Activated CD4-positive, alpha-beta memory T cell treated with anti-CD3 and anti-CD28 coated beads for 36 hours (primary cell): ENCODE results near the gene TFG. TPM values are rescaled to one million over a fixed set of nuclear protein-coding genes. Genes with fewer than 3 reads are reported as not detected.
"Not testable (repeated sequence)": the region's sequence is repeated elsewhere in the genome, so short reads cannot be mapped to it uniquely, and the experiment has no call there.

Experiments
- CTCF ChIA-PET: fragments of 350-600 bp; sonication (Branson Sonifier 250); formaldehyde crosslinking; loops from one replicate; lab custom pipeline; 2021; ENCODE audit warnings: antibody characterized with exemption, inconsistent platforms; lab: Charles Lee
- POLR2A ChIA-PET: fragments of 350-600 bp; sonication (Branson Sonifier 250); formaldehyde crosslinking; loops from one replicate; lab custom pipeline; 2021; ENCODE audit warnings: antibody characterized with exemption; lab: Charles Lee
- DNase-seq: peaks from one replicate; pipeline ENCODE4 v3.0.0-alpha.2; 2020
- H3K27ac Mint-ChIP-seq: one replicate; pipeline ENCODE4 v1.8.0; 2021; ENCODE audit warnings: mixed read lengths
- H3K27me3 Mint-ChIP-seq: one replicate; pipeline ENCODE4 v1.8.0; 2021; ENCODE audit warnings: mixed read lengths
- H3K36me3 Mint-ChIP-seq: one replicate; pipeline ENCODE4 v1.8.0; 2021; ENCODE audit warnings: mixed read lengths
- H3K4me1 Mint-ChIP-seq: one replicate; pipeline ENCODE4 v1.8.0; 2021; ENCODE audit warnings: low read depth, mixed read lengths
- H3K4me3 Mint-ChIP-seq: one replicate; pipeline ENCODE4 v1.8.0; 2021; ENCODE audit warnings: mild to moderate bottlenecking, mixed read lengths
- H3K9me3 Mint-ChIP-seq: one replicate; pipeline ENCODE4 v1.8.0; 2021; ENCODE audit warnings: mixed read lengths
- intact Hi-C: fragments of 100-400 bp; cut with micrococcal nuclease; formaldehyde crosslinking; loops from one replicate; pipeline ENCODE4 v1.15.1; 2023
- total RNA-seq, 2 experiments: library from RNA; stranded (reverse); gene quantifications; one replicate each; pipeline ENCODE4 v1.2.3, GENCODE V29; 2021

TFG gene
- total RNA-seq = 10 to 100 TPM; 55.5 to 60.3 TPM

DNA sequence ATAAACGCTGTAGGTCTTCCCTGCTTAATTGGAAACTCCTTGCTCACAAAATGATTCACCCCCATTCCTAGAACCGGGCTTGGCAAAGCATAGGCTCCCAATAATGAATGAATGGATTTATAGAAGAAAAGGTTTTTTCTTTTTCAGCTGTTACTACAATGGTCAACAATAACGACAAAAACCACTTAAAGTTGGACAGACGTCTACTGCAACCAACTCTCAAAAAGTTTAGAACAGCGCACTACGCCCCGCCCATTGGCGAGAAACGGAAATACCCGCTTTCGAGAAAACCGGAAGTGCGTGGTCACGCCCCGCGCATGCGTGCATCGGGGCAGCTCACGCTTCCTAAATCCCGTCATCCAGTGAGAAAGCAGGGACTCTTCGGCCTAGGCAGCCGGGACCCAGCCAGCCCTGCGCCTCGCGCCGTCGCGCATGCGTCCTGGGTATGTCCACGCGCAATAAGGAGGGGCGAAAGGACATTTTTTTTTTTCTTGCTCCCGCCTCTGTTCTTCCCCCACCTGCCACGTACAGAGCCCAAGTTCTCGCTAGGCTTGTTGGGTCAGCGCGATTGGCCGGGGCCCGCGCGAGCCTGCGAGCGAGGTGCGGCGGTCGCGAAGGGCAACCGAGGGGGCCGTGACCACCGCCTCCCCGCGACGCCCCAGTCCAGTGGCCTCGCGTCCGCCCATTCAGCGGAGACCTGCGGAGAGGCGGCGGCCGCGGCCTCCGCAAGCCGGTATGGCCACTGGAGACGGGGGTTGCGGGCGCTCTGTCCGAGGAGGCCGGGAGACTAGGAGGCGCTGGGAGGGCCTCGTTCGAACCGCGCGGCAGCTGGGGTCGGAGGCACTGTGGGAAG is at the start of gene TFG:
Gene TFG (plus strand): TSS at position 506 of the 853 bp plus-strand sequence. CDS start 4,192 bp downstream, outside the sequence.
- peaks cover 2% of the 10 kb centered on the region for H3K9me3 Mint-ChIP-seq
- peaks cover 9% of the 10 kb centered on the region for H3K27me3 Mint-ChIP-seq
- peaks cover 40% of the 10 kb centered on the region for H3K4me1 Mint-ChIP-seq
- H3K36me3 Mint-ChIP-seq = peaks cover 26% of the 10 kb centered on the region
- H3K4me3 Mint-ChIP-seq = peak within 1 kb of the TSS; percentile 81
- peak; percentile 98 for DNase-seq
- ChIA-PET CTCF (interaction anchor here (1.0 to 1.5 kb wide), 3 partner anchors 58 to 247 kb away, joined by 3 to 6 read pairs (median 5); no protein-coding TSS in a partner anchor), POLR2A (interaction anchor here (0.6 to 2.8 kb wide), 5 partner anchors 13 to 976 kb away, joined by 3 to 17 read pairs (median 3); partner anchors contain the start of genes LNP1 and TOMM70)
- intact Hi-C loops = loop anchor here (1.0 to 10.0 kb wide), 8 partner anchors 44 to 968 kb away; partner anchors contain the start of genes LNP1, NIT2, TBC1D23 and TOMM70
- H3K27ac Mint-ChIP-seq = peak within 1 kb of the TSS; percentile 95

DNA sequence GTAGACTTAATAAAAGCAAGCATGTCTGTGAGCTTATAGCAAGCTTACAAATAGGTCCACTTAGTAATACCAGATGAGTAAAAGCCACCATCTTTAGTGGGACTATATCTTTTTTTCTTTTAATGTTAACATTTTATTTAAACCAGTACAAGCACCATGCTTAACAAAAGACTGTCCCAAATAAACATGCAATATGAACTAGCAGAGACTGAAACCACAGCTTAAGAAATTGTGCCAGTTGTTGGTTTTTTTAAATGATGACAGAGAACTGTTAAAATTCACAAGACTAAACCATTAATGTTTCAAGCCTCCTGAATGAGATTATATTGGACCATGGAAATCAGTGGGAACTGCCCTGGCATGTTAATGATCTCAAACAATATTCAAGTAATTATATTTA is 48.0 kb upstream of the TFG start:
- intact Hi-C loops, H3K4me3 Mint-ChIP-seq, POLR2A ChIA-PET: not testable (repeated sequence)

DNA sequence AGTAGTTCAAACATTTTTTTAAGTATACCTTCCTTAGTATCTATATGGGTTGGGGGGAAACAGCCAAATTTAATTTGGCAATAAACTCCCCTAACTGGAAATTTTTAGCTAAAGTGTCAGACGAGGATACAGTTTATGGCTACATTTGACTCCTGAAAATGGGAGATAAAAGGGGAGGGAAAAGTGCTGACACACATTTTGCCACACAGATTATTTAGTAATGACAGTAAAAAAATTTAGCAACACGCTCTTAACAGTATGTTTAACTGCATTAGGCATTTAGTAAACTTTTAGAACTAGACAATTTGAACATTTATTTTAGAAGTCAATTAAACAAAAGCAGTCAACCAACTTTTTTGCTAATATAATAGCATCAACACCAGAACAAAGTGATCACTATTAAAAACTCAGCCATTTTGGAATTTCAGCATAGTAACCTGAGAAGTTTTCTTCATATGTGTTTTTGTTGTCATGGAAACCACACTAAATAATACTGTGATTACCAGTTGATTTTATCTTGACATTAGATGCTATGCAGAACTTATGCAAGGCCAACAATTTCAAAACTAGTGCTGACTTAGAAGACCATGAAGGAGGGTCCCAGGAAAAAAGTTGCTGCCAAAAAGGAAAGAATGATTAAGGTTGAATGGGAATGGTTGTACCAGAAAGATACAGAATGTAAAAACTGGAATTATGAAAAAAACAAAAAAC is 47.0 kb upstream of the TFG start:
- Mint-ChIP-seq H3K9me3 (no peaks in the 10 kb centered on the region), H3K27ac (no peak overlapping the region), H3K36me3 (no peaks in the 10 kb centered on the region), H3K27me3 (no peaks in the 10 kb centered on the region), H3K4me3 (no peak overlapping the region), H3K4me1 (peaks cover 21% of the 10 kb centered on the region)
- CTCF ChIA-PET = no interaction called here
- intact Hi-C loops = no loop called here
- no peak for DNase-seq
- POLR2A ChIA-PET = no interaction called here

More for the DNA sequence above, 48.0 kb upstream of the TFG start:
- H3K27ac Mint-ChIP-seq, CTCF ChIA-PET, H3K9me3 Mint-ChIP-seq, H3K36me3 Mint-ChIP-seq, H3K27me3 Mint-ChIP-seq, DNase-seq: not testable (repeated sequence)
- H3K4me1 Mint-ChIP-seq = peaks cover 21% of the 10 kb centered on the region

DNA sequence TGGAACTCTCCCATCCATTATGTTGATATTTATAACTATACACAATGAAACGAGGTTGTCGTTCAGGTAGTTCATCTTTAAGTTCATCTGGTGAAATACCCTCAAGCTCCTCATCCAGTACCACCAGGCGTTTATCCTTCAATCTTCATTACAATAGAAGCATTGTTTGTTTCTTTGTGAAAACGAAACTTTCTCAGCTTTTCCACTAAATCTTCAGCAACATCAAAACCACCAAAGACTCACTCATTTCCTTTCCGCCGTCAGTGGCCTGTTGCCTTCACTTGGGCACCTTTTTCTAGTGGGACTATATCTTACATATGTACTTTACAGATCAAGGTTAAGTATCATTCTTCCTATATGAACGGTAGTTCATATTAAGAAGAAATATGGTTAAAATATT is 44.1 kb upstream of the TFG start:
- Mint-ChIP-seq H3K4me1 (peaks cover 21% of the 10 kb centered on the region), H3K4me3 (peak overlapping the region; percentile 21), H3K27ac (peak overlapping the region; percentile 45), H3K9me3 (peaks cover 4% of the 10 kb centered on the region), H3K36me3 (no peaks in the 10 kb centered on the region), H3K27me3 (no peaks in the 10 kb centered on the region)
- ChIA-PET CTCF (no interaction called here), POLR2A (interaction anchor here (1.2 kb wide), 1 partner anchor 20 kb away, joined by 3 read pairs; no protein-coding TSS in a partner anchor)
- DNase-seq = peak; percentile 57
- intact Hi-C loops = loop anchor here (1.0 kb wide), 2 partner anchors 14 to 44 kb away; partner anchors contain the start of gene TFG

DNA sequence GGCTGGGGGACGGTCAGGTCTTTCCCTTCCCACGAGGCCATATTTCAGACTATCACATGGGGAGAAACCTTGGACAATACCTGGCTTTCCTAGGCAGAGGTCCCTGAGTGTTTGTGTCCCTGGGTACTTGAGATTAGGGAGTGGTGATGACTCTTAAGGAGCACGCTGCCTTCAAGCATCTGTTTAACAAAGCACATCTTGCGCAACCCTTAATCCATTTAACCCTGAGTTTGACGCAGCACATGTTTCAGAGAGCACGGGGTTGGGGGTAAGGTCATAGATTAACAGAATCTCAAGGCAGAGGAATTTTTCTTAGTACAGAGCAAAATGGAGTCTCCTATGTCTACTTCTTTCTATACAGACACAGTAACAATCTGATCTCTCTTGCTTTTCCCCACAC is 42.6 kb upstream of the TFG start:
- H3K27ac Mint-ChIP-seq, H3K27me3 Mint-ChIP-seq, H3K36me3 Mint-ChIP-seq, H3K4me3 Mint-ChIP-seq, DNase-seq, intact Hi-C loops, POLR2A ChIA-PET, CTCF ChIA-PET: not testable (repeated sequence)
- Mint-ChIP-seq H3K9me3 (peaks cover 17% of the 10 kb centered on the region), H3K4me1 (peaks cover 21% of the 10 kb centered on the region)

DNA sequence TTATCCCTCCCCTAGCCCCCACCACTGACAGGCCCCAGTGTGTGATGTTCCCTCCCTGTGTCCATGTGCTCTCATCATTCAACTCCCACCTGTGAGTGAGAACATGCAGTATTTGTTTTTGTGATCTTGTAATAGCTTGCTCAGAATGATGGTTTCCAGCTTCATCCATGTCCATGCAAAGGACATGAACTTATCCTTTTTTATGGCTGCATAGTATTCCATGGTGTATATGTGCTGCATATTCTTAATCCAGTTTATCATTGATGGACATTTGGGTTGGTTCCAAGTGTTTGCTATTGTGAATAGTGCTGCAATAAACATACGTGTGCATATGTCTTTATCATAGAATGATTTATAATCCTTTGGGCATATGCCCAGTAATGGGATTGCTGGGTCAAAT is 42.0 kb upstream of the TFG start:
- intact Hi-C loops, DNase-seq, POLR2A ChIA-PET, H3K27ac Mint-ChIP-seq, CTCF ChIA-PET, H3K4me3 Mint-ChIP-seq, H3K36me3 Mint-ChIP-seq, H3K27me3 Mint-ChIP-seq: not testable (repeated sequence)
- Mint-ChIP-seq H3K4me1 (peaks cover 21% of the 10 kb centered on the region), H3K9me3 (peaks cover 17% of the 10 kb centered on the region)

DNA sequence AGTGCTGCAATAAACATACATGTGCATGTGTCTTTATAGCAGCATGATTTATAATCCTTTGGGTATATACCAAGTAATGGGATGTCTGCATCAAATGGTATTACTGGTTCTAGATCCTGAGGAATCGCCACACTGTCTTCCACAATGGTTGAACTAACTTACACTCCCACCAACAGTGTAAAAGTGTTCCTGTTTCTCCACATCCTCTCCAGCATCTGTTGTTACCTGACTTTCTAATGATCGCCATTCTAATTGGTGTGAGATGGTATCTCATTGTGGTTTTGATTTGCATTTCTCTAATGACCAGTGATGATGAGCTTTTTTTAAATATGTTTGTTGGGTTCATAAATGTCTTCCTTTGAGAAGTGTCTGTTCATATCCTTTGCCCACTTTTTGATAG is 38.3 kb upstream of the TFG start:
- DNase-seq, H3K36me3 Mint-ChIP-seq, POLR2A ChIA-PET, CTCF ChIA-PET, H3K4me3 Mint-ChIP-seq, H3K4me1 Mint-ChIP-seq, intact Hi-C loops, H3K27ac Mint-ChIP-seq, H3K27me3 Mint-ChIP-seq: not testable (repeated sequence)
- H3K9me3 Mint-ChIP-seq = peaks cover 17% of the 10 kb centered on the region

DNA sequence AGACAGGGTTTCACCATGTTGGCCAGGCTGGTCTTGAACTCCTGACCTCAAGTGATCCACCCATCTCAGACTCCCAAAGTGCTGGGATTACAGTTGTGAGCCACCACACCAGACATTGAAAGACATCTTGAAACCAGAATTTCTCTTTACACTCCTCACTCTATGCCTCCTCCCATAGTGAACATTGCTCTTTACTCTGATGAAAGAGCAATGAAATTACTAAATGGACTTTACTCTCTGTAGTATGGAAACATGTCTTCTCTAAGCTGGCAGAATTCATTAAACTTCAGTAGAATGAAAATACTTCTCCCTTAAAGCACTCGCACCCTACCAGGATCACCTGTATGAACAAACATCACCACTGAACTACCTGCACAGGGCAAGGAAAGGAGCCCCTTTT is 27.8 kb upstream of the TFG start:
- Mint-ChIP-seq H3K27ac (no peak overlapping the region), H3K4me1 (no peaks in the 10 kb centered on the region), H3K36me3 (no peaks in the 10 kb centered on the region), H3K4me3 (no peak overlapping the region), H3K27me3 (peaks cover 2% of the 10 kb centered on the region), H3K9me3 (no peaks in the 10 kb centered on the region)
- ChIA-PET CTCF (no interaction called here), POLR2A (no interaction called here)
- intact Hi-C loops = no loop called here
- no peak for DNase-seq

DNA sequence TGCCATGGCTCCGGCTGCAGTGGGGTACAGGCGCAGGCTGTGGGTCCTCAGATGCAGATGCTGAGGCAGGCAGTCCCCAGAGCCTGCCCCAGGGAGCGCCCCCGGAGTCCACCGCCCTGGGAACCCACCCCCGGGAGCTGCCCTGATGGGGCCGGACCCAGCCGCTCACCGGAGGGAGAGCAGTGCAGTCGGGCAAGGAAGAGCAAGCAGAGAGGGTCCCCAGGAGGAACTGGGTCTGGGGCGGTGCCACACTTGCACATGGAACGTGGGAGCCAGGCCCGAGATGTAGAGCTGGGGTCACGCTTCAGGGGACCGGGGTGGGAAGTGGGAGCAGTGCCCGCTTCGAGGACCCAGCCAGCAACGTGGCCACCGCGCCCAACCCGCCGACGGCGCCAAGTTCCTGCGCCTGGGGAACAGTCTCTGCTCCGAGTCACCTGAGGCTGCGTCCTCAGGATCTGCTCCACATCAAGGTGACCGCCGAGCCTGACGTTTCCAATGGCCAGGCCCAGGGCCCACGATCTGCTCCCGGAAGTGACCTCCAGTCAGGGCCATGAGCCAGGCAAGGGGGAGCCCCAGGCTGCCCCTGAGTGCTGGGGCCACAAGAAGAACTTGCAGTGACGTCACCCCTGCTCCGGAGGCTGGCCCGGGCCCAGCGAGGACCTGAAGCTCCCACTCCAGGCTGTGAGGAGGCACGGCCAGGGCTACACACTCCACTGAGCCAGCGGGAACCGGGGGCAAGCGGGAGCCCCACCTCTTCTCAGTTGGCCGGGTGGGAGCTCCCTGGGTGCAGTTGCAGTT is 27.0 kb upstream of the TFG start:
- Mint-ChIP-seq H3K9me3 (no peaks in the 10 kb centered on the region), H3K4me1 (no peaks in the 10 kb centered on the region), H3K36me3 (no peaks in the 10 kb centered on the region), H3K27me3 (no peaks in the 10 kb centered on the region), H3K4me3 (no peak overlapping the region), H3K27ac (no peak overlapping the region)
- intact Hi-C loops = no loop called here
- ChIA-PET CTCF (no interaction called here), POLR2A (no interaction called here)
- DNase-seq = no peak

DNA sequence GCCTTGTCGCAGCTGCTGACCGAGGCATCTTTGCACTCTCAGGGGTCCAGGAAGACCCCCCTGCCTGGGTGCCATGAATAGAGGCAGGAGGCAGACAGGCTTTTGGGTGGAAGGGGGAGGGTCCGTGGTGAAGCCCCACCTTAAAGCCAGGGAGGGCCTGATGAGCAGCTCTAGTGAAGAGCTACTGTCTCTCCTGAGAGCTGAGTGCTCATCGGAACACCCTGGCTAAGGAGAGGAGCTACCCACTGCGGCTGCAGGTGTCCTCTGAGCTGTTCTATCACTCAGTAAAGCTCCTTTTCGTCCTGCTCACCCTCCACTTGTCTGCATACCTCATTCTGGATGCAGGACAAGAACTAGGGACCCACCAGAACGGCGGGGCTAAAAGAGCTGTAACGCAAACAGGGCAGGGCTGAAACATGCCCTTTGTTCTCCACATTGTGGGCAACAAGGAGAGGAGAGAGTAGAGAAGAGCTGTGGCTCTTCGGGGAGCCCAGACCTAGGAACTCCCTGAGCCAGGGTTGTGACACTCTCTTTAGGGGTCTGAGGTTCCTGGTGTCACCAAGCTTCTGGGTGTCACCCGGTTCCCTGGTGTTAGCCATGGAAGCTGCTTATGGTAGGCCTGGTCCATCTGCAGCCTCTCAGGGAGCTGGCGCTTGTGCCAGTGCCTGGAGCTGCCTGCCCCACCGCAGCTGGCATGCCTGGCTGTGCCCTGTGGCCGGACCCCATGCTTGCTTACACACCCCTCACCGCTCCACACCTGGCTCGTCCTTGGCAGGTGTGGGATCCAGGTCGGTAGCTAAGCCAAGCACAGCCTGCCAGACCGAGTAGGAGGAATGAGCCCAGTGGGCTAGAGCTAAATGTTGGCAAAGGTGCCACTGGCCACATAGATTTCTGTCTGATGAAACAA is 26.2 kb upstream of the TFG start:
- CTCF ChIA-PET = no interaction called here
- Mint-ChIP-seq H3K4me1 (no peaks in the 10 kb centered on the region), H3K36me3 (no peaks in the 10 kb centered on the region), H3K9me3 (no peaks in the 10 kb centered on the region), H3K27me3 (no peaks in the 10 kb centered on the region), H3K27ac (no peak overlapping the region), H3K4me3 (no peak overlapping the region)
- intact Hi-C loops = no loop called here
- POLR2A ChIA-PET = interaction anchor here (0.9 kb wide), 1 partner anchor 27 kb away, joined by 3 read pairs; no protein-coding TSS in a partner anchor
- no peak for DNase-seq

DNA sequence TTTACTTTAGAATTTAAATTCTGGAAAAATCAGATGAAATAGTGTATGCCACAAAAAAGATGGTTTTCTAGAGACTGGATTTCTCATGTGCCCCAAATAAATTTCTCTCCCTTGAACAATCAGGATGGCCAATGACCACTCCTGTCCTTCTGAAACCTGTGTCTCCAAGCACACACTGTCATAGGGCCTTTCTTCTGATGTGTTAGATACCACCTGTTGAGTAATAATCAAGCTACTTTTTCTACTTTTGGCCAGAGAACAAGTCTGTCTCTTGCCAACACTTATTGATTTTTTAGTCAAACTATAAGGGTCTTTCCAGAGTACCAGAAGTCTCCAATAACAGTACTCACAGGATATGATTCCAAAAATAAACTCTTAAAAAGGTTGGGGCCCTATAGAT is 16.1 kb upstream of the TFG start:
- H3K9me3 Mint-ChIP-seq = no peaks in the 10 kb centered on the region
- no peaks in the 10 kb centered on the region for H3K4me1 Mint-ChIP-seq
- no peak for DNase-seq
- intact Hi-C loops = no loop called here
- peaks cover 31% of the 10 kb centered on the region for H3K27me3 Mint-ChIP-seq
- no peak overlapping the region for H3K27ac Mint-ChIP-seq
- H3K4me3 Mint-ChIP-seq = no peak overlapping the region
- POLR2A ChIA-PET = no interaction called here
- CTCF ChIA-PET = no interaction called here
- no peaks in the 10 kb centered on the region for H3K36me3 Mint-ChIP-seq
